ENCODE data around the gene CLEC10A.

GRCh38 chr17:7098802-7099459, 18.9 kb upstream of the CLEC10A start:
- TF ChIP-seq CTCF (IDR thresholded peaks at IDR 0.05), result no peak
- TF ChIP-seq ZFX (IDR thresholded peaks at IDR 0.05; ENCODE audit: borderline replicate concordance), result no peak
